Tibial nerve (tissue), 4 donors: ENCODE data around the gene SLC38A1. TPM values are rescaled to one million over a fixed set of nuclear protein-coding genes. Genes with fewer than 3 reads are reported as not detected.
A peak's percentile ranks its signal among the peaks of the same experiment; 100 is the strongest.

ENCODE experiments used
- DNase-seq, 2 donors: peaks; one replicate each; pipeline ENCODE4 v3.0.0-alpha.2; 2019; ENCODE audit warnings: low spot score in 2 of 2
- H3K27ac ChIP-seq, 4 donors: fragments of 200-600 bp; sonication (generic) in 3 of 4; one replicate each; pipeline ENCODE4 v1.5.1; 2017 to 2019; ENCODE audit warnings: mild to moderate bottlenecking in 1 of 4
- H3K27me3 ChIP-seq, 2 donors: fragments of 200-600 bp; sonication (generic) in 1 of 2; one replicate each; pipeline versions ENCODE4 v1.5.1 to v1.6.0; 2017 to 2019
- H3K36me3 ChIP-seq, 3 donors: fragments of 200-600 bp; sonication (generic); one replicate each; pipeline ENCODE4 v1.5.1; 2018 to 2019
- H3K4me1 ChIP-seq, 4 donors: fragments of 200-600 bp; sonication (generic) in 3 of 4; one replicate each; pipeline ENCODE4 v1.5.1; 2017 to 2019
- H3K4me3 ChIP-seq, 4 donors: fragments of 200-600 bp; sonication (generic) in 3 of 4; one replicate each; pipeline ENCODE4 v1.5.1; 2017 to 2019; ENCODE audit warnings: mild to moderate bottlenecking in 1 of 4, moderate library complexity in 1 of 4
- H3K9me3 ChIP-seq, 4 donors: fragments of 200-600 bp; sonication (generic) in 3 of 4; one replicate each; pipeline ENCODE4 v1.5.1; 2017 to 2019
- EP300 ChIP-seq, 2 donors: sonication (generic); formaldehyde crosslinking; IDR thresholded peaks; one replicate each; pipeline ENCODE4 v1.6.1; 2017; ENCODE audit warnings: antibody characterized with exemption in 2 of 2, mild to moderate bottlenecking in 1 of 2
- POLR2A ChIP-seq, 2 donors: fragments of 450-650 bp; IDR thresholded peaks; one replicate each; pipeline ENCODE4 v1.6.1; 2017; ENCODE audit warnings: antibody characterized with exemption in 2 of 2, mild to moderate bottlenecking in 2 of 2, moderate library complexity in 2 of 2
- WGBS, 2 donors: methylation state at CpG; one replicate each; pipeline ENCODE4 v1.1.5; 2018; 5-methylcytosine and 5-hydroxymethylcytosine counted together
- total RNA-seq, 4 donors: library from RNA; depleted of rRNA; stranded (reverse); fragments of >200 nt; gene quantifications; one replicate each; pipeline ENCODE4 v1.1.0, GENCODE V29; 2016
- TF ChIP-seq, protein P1 (sequence below), 5 experiments: fragments of 200-600 bp in 3 of 5; fragments of 450-650 bp in 2 of 5; sonication (generic) in 3 of 5; IDR thresholded peaks; one replicate each; pipeline ENCODE4 v1.5.1; 2016 to 2019; ENCODE audit warnings: antibody characterized with exemption in 5 of 5, mild to moderate bottlenecking in 3 of 5, moderate library complexity in 2 of 5

The SLC38A1 gene
- total RNA-seq, 4 donors from 2014 or later: 7.0 to 11.8 (median 9.5) TPM

DNA sequence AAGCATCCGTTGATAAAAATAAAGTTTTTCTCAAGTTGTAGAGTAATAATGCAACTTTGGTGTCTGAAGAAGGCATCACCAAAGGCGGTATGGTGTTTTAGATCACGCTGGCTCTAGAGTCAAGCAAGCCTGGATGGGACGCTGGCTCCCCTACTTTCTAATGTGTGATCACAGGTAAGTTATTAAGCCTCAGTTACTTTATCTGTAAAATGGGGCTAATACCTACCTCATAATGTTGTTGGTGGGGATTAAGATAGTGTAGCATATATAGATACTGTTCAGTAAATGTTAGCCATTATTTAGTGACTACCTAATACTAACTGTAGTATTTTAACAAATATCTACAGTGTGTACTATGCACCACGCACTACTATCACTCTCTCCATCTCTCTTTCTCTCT is 45.8 kb downstream of the SLC38A1 start:
- Histone ChIP-seq H3K27me3 (no peaks in the 10 kb centered on the region), H3K36me3 (no peaks in the 10 kb centered on the region), H3K27ac (no peak overlapping the region), H3K9me3 (no peaks in the 10 kb centered on the region), H3K4me1 (peaks cover 0 to 32% (median 17%) of the 10 kb centered on the region in 4 donors), H3K4me3 (no peak overlapping the region)
- WGBS, 2 donors: 93 to 96% methylated on average over 5 of the region's 5 CpGs
- no peak for DNase-seq
- TF ChIP-seq, protein P1, sequence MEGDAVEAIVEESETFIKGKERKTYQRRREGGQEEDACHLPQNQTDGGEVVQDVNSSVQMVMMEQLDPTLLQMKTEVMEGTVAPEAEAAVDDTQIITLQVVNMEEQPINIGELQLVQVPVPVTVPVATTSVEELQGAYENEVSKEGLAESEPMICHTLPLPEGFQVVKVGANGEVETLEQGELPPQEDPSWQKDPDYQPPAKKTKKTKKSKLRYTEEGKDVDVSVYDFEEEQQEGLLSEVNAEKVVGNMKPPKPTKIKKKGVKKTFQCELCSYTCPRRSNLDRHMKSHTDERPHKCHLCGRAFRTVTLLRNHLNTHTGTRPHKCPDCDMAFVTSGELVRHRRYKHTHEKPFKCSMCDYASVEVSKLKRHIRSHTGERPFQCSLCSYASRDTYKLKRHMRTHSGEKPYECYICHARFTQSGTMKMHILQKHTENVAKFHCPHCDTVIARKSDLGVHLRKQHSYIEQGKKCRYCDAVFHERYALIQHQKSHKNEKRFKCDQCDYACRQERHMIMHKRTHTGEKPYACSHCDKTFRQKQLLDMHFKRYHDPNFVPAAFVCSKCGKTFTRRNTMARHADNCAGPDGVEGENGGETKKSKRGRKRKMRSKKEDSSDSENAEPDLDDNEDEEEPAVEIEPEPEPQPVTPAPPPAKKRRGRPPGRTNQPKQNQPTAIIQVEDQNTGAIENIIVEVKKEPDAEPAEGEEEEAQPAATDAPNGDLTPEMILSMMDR (IDR thresholded peaks at IDR 0.05): no peak
- TF ChIP-seq EP300 (IDR thresholded peaks at IDR 0.05) (no peak), POLR2A (IDR thresholded peaks at IDR 0.05) (no peak)

DNA sequence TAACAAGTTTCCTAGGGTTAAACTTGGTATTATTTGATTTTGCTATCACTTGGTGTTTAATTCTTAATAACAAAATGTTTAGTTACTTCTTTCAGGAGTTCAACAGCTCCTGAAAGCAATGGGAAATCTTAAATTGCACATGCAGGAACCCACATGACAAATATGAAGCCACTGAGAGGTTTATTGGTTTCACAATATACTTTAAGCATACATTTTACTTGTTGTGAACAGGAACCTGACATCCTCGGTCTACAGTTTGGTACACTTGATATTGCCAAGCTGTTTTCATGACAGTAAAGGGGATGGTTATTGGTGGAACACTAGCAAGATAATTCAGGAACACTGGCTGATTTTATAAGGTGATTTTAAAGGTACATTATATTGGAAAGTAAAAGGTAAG is 46.2 kb downstream of the SLC38A1 start:
- no peak for DNase-seq
- Histone ChIP-seq H3K4me3 (no peak overlapping the region), H3K9me3 (no peaks in the 10 kb centered on the region), H3K4me1 (peaks cover 0 to 33% (median 17%) of the 10 kb centered on the region in 4 donors), H3K36me3 (no peaks in the 10 kb centered on the region), H3K27ac (no peak overlapping the region), H3K27me3 (no peaks in the 10 kb centered on the region)
- TF ChIP-seq EP300 (IDR thresholded peaks at IDR 0.05) (no peak), POLR2A (IDR thresholded peaks at IDR 0.05) (no peak)
- TF ChIP-seq, protein P1 (IDR thresholded peaks at IDR 0.05): no peak
- 87 to 88% methylated on average over 1 of the region's 1 CpG for whole genome bisulfite sequencing, 2 donors

DNA sequence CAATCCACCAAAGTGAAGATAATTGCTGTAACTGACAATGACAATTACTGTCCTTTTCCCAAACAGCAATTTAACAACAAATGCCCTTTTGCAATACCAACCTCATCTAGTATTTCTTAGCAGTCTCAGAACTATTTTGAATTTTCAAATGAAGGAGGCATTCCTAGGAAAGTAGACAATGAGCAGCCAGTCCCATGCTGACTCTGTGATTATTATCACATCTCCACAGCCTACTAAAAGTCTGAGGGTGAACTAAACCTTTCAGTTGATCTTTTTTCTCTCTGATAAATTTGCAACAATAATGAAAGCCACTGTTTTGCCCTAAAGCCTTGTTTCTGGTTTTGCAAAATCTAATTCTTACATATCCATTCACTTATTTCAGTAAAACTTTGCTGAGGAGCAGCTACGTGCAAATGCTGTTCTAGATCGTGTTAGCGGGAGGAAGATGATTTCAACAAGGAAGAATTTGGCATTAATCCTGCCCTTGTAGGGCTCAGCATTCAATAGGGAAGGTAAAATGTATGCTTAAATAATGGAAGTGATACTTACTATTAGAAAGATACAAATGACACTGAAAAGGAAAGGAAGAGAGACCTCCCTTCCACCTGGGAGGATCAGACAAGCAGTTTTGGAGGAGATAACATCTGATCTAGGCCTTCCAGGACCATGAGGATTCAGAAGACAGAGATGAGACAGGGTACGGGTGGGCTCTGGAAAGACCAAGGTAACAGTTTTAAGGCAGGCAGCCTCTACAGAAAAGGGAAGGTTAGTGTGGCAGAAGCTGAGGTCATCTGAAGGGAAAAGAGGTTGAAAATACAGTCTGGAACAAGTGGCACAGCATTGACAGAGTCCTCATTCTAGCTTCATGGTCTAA is 47.4 kb downstream of the SLC38A1 start:
- Histone ChIP-seq H3K9me3 (no peaks in the 10 kb centered on the region), H3K27ac (no peak overlapping the region), H3K36me3 (no peaks in the 10 kb centered on the region), H3K27me3 (no peaks in the 10 kb centered on the region), H3K4me3 (no peak overlapping the region), H3K4me1 (peaks cover 0 to 42% (median 17%) of the 10 kb centered on the region in 4 donors)
- TF ChIP-seq POLR2A (IDR thresholded peaks at IDR 0.05) (no peak), EP300 (IDR thresholded peaks at IDR 0.05) (no peak)
- TF ChIP-seq, protein P1 (IDR thresholded peaks at IDR 0.05): no peak
- WGBS, 2 donors: 61 to 66% methylated on average over 4 of the region's 4 CpGs
- no peak for DNase-seq

DNA sequence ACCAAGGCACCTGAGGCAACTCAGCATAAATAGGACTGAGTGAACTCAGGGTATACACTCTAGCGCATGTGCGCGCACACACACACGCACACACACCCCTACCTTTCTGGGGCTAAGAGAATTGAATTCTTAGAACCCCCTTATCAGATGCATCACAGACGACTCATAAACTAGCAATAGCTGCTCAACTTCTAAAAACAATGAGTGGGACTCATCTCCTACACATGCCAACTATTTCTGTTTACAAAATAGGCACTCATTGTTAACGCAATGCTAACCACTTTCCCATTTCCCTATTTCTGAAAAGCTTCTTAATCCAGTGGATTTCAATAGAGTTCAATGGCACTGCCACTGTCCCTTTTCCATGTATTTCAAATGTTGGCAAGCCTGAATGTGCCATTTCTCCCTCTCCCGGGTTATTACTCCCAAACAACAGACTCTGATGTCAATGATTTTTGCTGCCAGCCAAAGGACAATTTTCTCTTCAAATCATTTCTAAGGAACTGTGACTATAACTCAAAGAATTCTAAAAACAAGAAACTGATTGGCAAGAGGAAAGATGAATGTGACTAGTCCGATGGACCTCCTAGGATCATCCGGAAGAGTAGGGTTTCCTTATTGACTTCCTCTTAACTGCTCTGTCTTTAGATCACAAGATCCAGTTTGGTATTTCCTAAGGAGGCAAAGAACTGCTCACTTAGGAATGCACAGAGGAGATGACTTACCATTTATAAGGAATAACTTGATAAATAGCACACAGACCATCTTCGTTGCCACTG is 48.8 kb downstream of the SLC38A1 start:
- Histone ChIP-seq H3K27me3 (no peaks in the 10 kb centered on the region), H3K27ac (peak overlapping the region in 3 of 4 donors; percentile 14 to 63 (median 53)), H3K4me3 (no peak overlapping the region), H3K9me3 (no peaks in the 10 kb centered on the region), H3K36me3 (no peaks in the 10 kb centered on the region), H3K4me1 (peaks cover 0 to 54% (median 17%) of the 10 kb centered on the region in 4 donors)
- no peak for DNase-seq
- TF ChIP-seq, protein P1 (IDR thresholded peaks at IDR 0.05): no peak
- TF ChIP-seq EP300 (IDR thresholded peaks at IDR 0.05): peak in 1 of 2 donors; percentile 33
- 47 to 62% methylated on average over 10 of the region's 10 CpGs for WGBS, 2 donors
